Measurements from ENCODE around the gene TMEM9.

DNA sequence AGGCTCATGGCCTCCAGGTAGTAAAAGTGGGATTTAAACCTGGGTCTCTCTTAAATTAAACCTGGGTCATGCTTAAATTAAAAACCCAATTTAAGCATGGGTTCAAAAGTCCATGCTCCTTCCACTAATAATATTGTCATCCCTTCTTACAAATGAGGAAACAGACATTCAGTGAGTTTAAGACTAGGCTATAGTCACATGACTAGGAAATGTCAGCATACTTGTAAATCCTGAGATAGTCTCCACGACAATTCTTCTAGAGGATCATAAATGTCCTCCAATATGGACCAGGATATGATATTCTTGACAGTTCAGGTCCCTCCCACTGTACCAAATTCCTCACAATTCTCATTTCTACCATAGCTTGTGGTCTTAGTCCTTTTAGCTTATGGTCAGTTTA is 25.9 kb upstream of the TMEM9 start:
- TF ChIP-seq EZH2 (IDR thresholded peaks at IDR 0.05; ENCODE audit: borderline replicate concordance, low read depth, low read length, poor library complexity, severe bottlenecking), result no peak
- TF ChIP-seq, protein P1, sequence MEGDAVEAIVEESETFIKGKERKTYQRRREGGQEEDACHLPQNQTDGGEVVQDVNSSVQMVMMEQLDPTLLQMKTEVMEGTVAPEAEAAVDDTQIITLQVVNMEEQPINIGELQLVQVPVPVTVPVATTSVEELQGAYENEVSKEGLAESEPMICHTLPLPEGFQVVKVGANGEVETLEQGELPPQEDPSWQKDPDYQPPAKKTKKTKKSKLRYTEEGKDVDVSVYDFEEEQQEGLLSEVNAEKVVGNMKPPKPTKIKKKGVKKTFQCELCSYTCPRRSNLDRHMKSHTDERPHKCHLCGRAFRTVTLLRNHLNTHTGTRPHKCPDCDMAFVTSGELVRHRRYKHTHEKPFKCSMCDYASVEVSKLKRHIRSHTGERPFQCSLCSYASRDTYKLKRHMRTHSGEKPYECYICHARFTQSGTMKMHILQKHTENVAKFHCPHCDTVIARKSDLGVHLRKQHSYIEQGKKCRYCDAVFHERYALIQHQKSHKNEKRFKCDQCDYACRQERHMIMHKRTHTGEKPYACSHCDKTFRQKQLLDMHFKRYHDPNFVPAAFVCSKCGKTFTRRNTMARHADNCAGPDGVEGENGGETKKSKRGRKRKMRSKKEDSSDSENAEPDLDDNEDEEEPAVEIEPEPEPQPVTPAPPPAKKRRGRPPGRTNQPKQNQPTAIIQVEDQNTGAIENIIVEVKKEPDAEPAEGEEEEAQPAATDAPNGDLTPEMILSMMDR (conservative IDR thresholded peaks at IDR 0.05; ENCODE audit: low read depth, low read length), result no peak

All from A673 (cell line).